HCT116 (cell line): ENCODE measurements around the gene C17orf100. TPM values are rescaled to one million over a fixed set of nuclear protein-coding genes. Genes with fewer than 3 reads are reported as not detected.
"Not testable (repeated sequence)": the region's sequence is repeated elsewhere in the genome, so short reads cannot be mapped to it uniquely, and the experiment has no call there.

Source experiments
- ATAC-seq: fragments of 200-7000 bp; cut with Tn5 transposase; 2 replicates; pipeline ENCODE4 v1.9.1; 2020; ENCODE audit warnings: mild to moderate bottlenecking, moderate library complexity
- BruUV-seq: library from RNA; stranded (reverse); fragments of 400-500 nt; replicated peaks from 2 replicates; lab custom pipeline; 2021; lab: Mats Ljungman, UMichigan
- CTCF ChIA-PET: fragments of 300-600 bp; sonication (Branson Sonifier 250); formaldehyde crosslinking; loops from one replicate; lab custom pipeline; 2021; ENCODE audit warnings: antibody characterized with exemption; lab: Charles Lee
- POLR2A ChIA-PET: fragments of 300-600, 350-600 bp; sonication (Branson Sonifier 250); formaldehyde crosslinking; loops from one replicate; lab custom pipeline; 2021; ENCODE audit warnings: antibody characterized with exemption; lab: Charles Lee
- RAD21 ChIA-PET, 2 experiments: fragments of 300-600 bp; sonication (Branson Sonifier 250); formaldehyde crosslinking; loops; one replicate each; lab custom pipeline; 2023; ENCODE audit warnings: low total read pairs in 2 of 2; ENCODE audit not compliant: uncharacterized antibody in 2 of 2, unreplicated experiment in 2 of 2, low non-redundant PET in 1 of 2; lab: Charles Lee
- DNase-seq: peaks from one replicate; pipeline ENCODE4 v3.0.0-alpha.2; 2010; ENCODE audit warnings: low read depth, low spot score
- H2AFZ ChIP-seq: fragments of 200-600 bp; shearing (Covaris generic), sonication (generic); 2 replicates; pipeline ENCODE4 v1.6.1; 2017; ENCODE audit warnings: low read depth, mixed run types, mixed read lengths, antibody characterized with exemption, low read length; ENCODE audit not compliant: poor library complexity, severe bottlenecking
- H3K27ac ChIP-seq: 2 replicates; pipeline ENCODE4 v1.5.1; 2012; ENCODE audit warnings: low read depth, low read length
- H3K27me3 ChIP-seq: fragments of 200-600 bp; sonication (generic); 2 replicates; pipeline ENCODE4 v1.6.1; 2016; ENCODE audit warnings: mixed run types, low read length, mixed read lengths; ENCODE audit not compliant: insufficient read depth
- H3K36me3 ChIP-seq, 2 experiments: fragments of 200-500 bp in 1 of 2; fragments of 200-600 bp in 1 of 2; sonication (Bioruptor generic) in 1 of 2; sonication (generic) in 1 of 2; 2 replicates each; pipeline versions ENCODE4 v1.5.1 to v1.6.1; 2014 to 2016; ENCODE audit warnings: low read length in 2 of 2, inconsistent platforms in 1 of 2, mixed read lengths in 1 of 2, mixed run types in 1 of 2; ENCODE audit not compliant: insufficient read depth in 2 of 2, control insufficient read depth in 1 of 2
- H3K4me1 ChIP-seq, 2 experiments: fragments of 200-600 bp in 1 of 2; sonication (generic) in 1 of 2; 2 replicates each; pipeline versions ENCODE4 v1.5.1 to v1.6.1; 2012 to 2017; ENCODE audit warnings: low read length in 2 of 2, inconsistent platforms in 1 of 2, mild to moderate bottlenecking in 1 of 2, mixed read lengths in 1 of 2, mixed run types in 1 of 2, moderate library complexity in 1 of 2; ENCODE audit not compliant: insufficient read depth in 2 of 2, control insufficient read depth in 1 of 2
- H3K4me2 ChIP-seq: fragments of 200-600 bp; sonication (generic); 2 replicates; pipeline ENCODE4 v1.6.1; 2017; ENCODE audit warnings: mixed run types, low read length, mixed read lengths
- H3K4me3 ChIP-seq, 2 experiments: fragments of 200-600 bp in 1 of 2; sonication (generic) in 1 of 2; replicated peaks in 1 of 2; 2 replicates each; pipeline ENCODE4 v1.5.1; 2011 to 2016; ENCODE audit warnings: low read length in 2 of 2, control low read depth in 1 of 2, low read depth in 1 of 2, mild to moderate bottlenecking in 1 of 2, mixed read lengths in 1 of 2, mixed run types in 1 of 2
- H3K79me2 ChIP-seq: fragments of 200-600 bp; sonication (generic); 2 replicates; pipeline ENCODE4 v1.6.1; 2017; ENCODE audit warnings: mild to moderate bottlenecking, mixed run types, low read length, moderate library complexity, mixed read lengths; ENCODE audit not compliant: insufficient read depth
- H3K9ac ChIP-seq: fragments of 200-600 bp; sonication (generic); 2 replicates; pipeline ENCODE4 v1.6.1; 2016; ENCODE audit warnings: low read length, mixed read lengths
- H3K9me2 ChIP-seq: fragments of 200-600 bp; sonication (generic), shearing (Covaris generic); 2 replicates; pipeline ENCODE4 v1.6.1; 2017; ENCODE audit warnings: mixed run types, mild to moderate bottlenecking, moderate library complexity; ENCODE audit not compliant: insufficient read depth
- H3K9me3 ChIP-seq, 2 experiments: fragments of 200-500 bp in 1 of 2; fragments of 200-600 bp in 1 of 2; sonication (Bioruptor generic) in 1 of 2; sonication (generic) in 1 of 2; 2 replicates each; pipeline ENCODE4 v1.6.1; 2014 to 2017; ENCODE audit warnings: low read length in 2 of 2, mixed read lengths in 2 of 2, inconsistent platforms in 1 of 2, low read depth in 1 of 2, mild to moderate bottlenecking in 1 of 2, mixed run types in 1 of 2, moderate library complexity in 1 of 2; ENCODE audit not compliant: control insufficient read depth in 1 of 2, insufficient read depth in 1 of 2
- H4K20me1 ChIP-seq: fragments of 200-600 bp; sonication (generic), shearing (Covaris generic); 2 replicates; pipeline ENCODE4 v1.6.1; 2017; ENCODE audit warnings: mixed run types, mild to moderate bottlenecking, moderate library complexity; ENCODE audit not compliant: insufficient read depth
- CBX3 ChIP-seq: IDR thresholded peaks from 2 replicates; pipeline ENCODE4 v1.6.1; 2012; ENCODE audit warnings: low read depth
- CEBPB ChIP-seq: IDR thresholded peaks from 2 replicates; pipeline ENCODE4 v1.6.1; 2012; ENCODE audit warnings: low read depth
- EGR1 ChIP-seq: IDR thresholded peaks from 2 replicates; pipeline ENCODE4 v1.6.1; 2012; ENCODE audit warnings: low read depth
- ELF1 ChIP-seq: IDR thresholded peaks from 2 replicates; pipeline ENCODE4 v1.6.1; 2012; ENCODE audit warnings: low read depth, borderline replicate concordance
- EZH2phosphoT487 ChIP-seq: fragments of 200-600 bp; IDR thresholded peaks from 2 replicates; pipeline ENCODE4 v1.6.1; 2018; ENCODE audit warnings: antibody characterized with exemption, borderline replicate concordance
- JUND ChIP-seq: IDR thresholded peaks from 2 replicates; pipeline ENCODE4 v1.6.1; 2012
- POLR2A ChIP-seq: IDR thresholded peaks from 2 replicates; pipeline ENCODE4 v1.7.0; 2011; ENCODE audit warnings: borderline replicate concordance; ENCODE audit not compliant: insufficient read depth, insufficient read length; ENCODE audit errors: extremely low read depth
- POLR2AphosphoS5 ChIP-seq: IDR thresholded peaks from 2 replicates; pipeline ENCODE4 v1.6.1; 2011; ENCODE audit warnings: mild to moderate bottlenecking, low read depth, low read length, moderate library complexity
- RAD21 ChIP-seq: IDR thresholded peaks from 2 replicates; pipeline ENCODE4 v1.6.1; 2012; ENCODE audit warnings: low read depth, mild to moderate bottlenecking
- SIN3A ChIP-seq: IDR thresholded peaks from 2 replicates; pipeline ENCODE4 v1.6.1; 2012; ENCODE audit warnings: low read depth
- SP1 ChIP-seq: IDR thresholded peaks from 2 replicates; pipeline ENCODE4 v1.6.1; 2012; ENCODE audit warnings: low read depth
- SRF ChIP-seq: IDR thresholded peaks from 2 replicates; pipeline ENCODE4 v1.6.1; 2012; ENCODE audit warnings: low read depth
- TCF7L2 ChIP-seq: IDR thresholded peaks from 2 replicates; pipeline ENCODE4 v1.7.0; 2011; ENCODE audit warnings: borderline replicate concordance, inconsistent platforms; ENCODE audit not compliant: insufficient read depth, insufficient read length; ENCODE audit errors: extremely low read depth
- YY1 ChIP-seq: IDR thresholded peaks from 2 replicates; pipeline ENCODE4 v1.6.1; 2011; ENCODE audit warnings: low read length, low read depth, moderate library complexity, mild to moderate bottlenecking; ENCODE audit not compliant: insufficient replicate concordance; ENCODE audit errors: extremely low read depth
- ZFX ChIP-seq: fragments of 450-650 bp; IDR thresholded peaks from 2 replicates; pipeline ENCODE4 v1.6.1; 2017
- ZNF274 ChIP-seq: fragments of 200-500 bp; sonication (Bioruptor generic); IDR thresholded peaks from 2 replicates; pipeline ENCODE4 v1.6.1; 2014; ENCODE audit warnings: mild to moderate bottlenecking, low read depth, low read length, inconsistent platforms
- intact Hi-C: fragments of 100-400 bp; cut with micrococcal nuclease; formaldehyde crosslinking; loops from 2 replicates; pipeline ENCODE4 v1.10.0; 2022
- total RNA-seq: library from RNA; stranded (reverse); gene quantifications from one replicate; pipeline ENCODE4 v1.2.1, GENCODE V29; 2021; ENCODE audit not compliant: unreplicated experiment
- TF ChIP-seq, protein P1 (sequence below), 3 experiments: fragments of 200-600 bp in 1 of 3; sonication (generic) in 1 of 3; IDR thresholded peaks in 2 of 3; conservative IDR thresholded peaks in 1 of 3; 2 replicates each; pipeline ENCODE4 v1.5.1; 2012 to 2017; ENCODE audit warnings: low read depth in 2 of 3, low read length in 2 of 3, antibody characterized with exemption in 1 of 3, borderline replicate concordance in 1 of 3, control low read depth in 1 of 3, mild to moderate bottlenecking in 1 of 3, mixed read lengths in 1 of 3, mixed run types in 1 of 3, moderate library complexity in 1 of 3; ENCODE audit not compliant: insufficient read depth in 1 of 3
- TF ChIP-seq, protein P2 (sequence below): IDR thresholded peaks from 2 replicates; pipeline ENCODE4 v1.6.1; 2012
- TF ChIP-seq, protein P3 (sequence below): IDR thresholded peaks from 2 replicates; pipeline ENCODE4 v1.6.1; 2011; ENCODE audit warnings: mild to moderate bottlenecking, low read length, moderate library complexity; ENCODE audit not compliant: insufficient replicate concordance; ENCODE audit errors: extremely low read depth
- TF ChIP-seq, protein P4 (sequence below): IDR thresholded peaks from 2 replicates; pipeline ENCODE4 v1.6.1; 2012

C17orf100 gene
- total RNA-seq, 1 experiment from 2014 or later, result 0.76 TPM

DNA sequence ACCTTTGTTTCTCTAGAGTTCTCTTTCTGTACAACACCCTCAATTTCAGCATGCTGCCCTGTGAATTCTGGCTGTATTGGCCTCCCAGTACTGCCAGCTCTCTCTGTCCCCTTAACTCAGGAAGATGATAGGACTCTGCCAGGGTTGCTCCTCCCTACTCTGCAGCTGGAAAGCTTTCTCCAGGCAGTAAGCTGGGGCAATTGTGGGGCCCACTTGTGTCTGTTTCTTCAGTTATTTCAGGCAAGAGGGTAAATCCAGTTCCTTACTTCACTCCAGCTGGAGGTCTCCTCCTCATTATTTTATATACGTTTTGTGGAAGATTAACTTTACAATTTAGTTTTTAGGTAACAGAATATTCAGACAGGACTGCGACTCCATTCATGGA is 9.9 kb downstream of the C17orf100 start:
- no peak overlapping the region for H2AFZ ChIP-seq
- DNase-seq (no peak), ATAC-seq (no peak)
- no peaks in the 10 kb centered on the region for H3K9me3 ChIP-seq
- intact Hi-C loops, result no loop called here
- POLR2A ChIA-PET, result no interaction called here
- H3K79me2 ChIP-seq, result no peaks in the 10 kb centered on the region
- TF ChIP-seq, protein P1, sequence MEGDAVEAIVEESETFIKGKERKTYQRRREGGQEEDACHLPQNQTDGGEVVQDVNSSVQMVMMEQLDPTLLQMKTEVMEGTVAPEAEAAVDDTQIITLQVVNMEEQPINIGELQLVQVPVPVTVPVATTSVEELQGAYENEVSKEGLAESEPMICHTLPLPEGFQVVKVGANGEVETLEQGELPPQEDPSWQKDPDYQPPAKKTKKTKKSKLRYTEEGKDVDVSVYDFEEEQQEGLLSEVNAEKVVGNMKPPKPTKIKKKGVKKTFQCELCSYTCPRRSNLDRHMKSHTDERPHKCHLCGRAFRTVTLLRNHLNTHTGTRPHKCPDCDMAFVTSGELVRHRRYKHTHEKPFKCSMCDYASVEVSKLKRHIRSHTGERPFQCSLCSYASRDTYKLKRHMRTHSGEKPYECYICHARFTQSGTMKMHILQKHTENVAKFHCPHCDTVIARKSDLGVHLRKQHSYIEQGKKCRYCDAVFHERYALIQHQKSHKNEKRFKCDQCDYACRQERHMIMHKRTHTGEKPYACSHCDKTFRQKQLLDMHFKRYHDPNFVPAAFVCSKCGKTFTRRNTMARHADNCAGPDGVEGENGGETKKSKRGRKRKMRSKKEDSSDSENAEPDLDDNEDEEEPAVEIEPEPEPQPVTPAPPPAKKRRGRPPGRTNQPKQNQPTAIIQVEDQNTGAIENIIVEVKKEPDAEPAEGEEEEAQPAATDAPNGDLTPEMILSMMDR (IDR thresholded peaks at IDR 0.05 in 2 of 3, conservative IDR thresholded peaks at IDR 0.05 in 1 of 3; ENCODE audit: borderline replicate concordance in 1 of 3, insufficient read depth in 1 of 3, low read depth in 2 of 3, low read length in 2 of 3), result no peak
- TF ChIP-seq ZNF274 (no peak), CEBPB (no peak), ZFX (no peak), EZH2phosphoT487 (no peak), SP1 (no peak), YY1 (no peak), RAD21 (no peak), JUND (no peak), POLR2A (no peak), ELF1 (no peak), EGR1 (no peak), TCF7L2 (no peak), SIN3A (no peak), POLR2AphosphoS5 (no peak), CBX3 (no peak), SRF (no peak)
- TF ChIP-seq, protein P2, sequence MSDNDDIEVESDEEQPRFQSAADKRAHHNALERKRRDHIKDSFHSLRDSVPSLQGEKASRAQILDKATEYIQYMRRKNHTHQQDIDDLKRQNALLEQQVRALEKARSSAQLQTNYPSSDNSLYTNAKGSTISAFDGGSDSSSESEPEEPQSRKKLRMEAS, result no peak
- TF ChIP-seq, protein P3, sequence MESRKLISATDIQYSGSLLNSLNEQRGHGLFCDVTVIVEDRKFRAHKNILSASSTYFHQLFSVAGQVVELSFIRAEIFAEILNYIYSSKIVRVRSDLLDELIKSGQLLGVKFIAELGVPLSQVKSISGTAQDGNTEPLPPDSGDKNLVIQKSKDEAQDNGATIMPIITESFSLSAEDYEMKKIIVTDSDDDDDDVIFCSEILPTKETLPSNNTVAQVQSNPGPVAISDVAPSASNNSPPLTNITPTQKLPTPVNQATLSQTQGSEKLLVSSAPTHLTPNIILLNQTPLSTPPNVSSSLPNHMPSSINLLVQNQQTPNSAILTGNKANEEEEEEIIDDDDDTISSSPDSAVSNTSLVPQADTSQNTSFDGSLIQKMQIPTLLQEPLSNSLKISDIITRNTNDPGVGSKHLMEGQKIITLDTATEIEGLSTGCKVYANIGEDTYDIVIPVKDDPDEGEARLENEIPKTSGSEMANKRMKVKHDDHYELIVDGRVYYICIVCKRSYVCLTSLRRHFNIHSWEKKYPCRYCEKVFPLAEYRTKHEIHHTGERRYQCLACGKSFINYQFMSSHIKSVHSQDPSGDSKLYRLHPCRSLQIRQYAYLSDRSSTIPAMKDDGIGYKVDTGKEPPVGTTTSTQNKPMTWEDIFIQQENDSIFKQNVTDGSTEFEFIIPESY, result no peak
- TF ChIP-seq, protein P4, sequence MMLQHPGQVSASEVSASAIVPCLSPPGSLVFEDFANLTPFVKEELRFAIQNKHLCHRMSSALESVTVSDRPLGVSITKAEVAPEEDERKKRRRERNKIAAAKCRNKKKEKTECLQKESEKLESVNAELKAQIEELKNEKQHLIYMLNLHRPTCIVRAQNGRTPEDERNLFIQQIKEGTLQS, result no peak
- peaks cover 0 to 14% of the 10 kb centered on the region in 2 experiments; a peak in 2 of 4 replicates for H3K4me1 ChIP-seq
- BruUV-seq, result no TSS peak
- no peak overlapping the region for H3K9ac ChIP-seq
- CTCF ChIA-PET, result interaction anchor here (0.7 to 1.9 kb wide), 3 partner anchors 13 to 343 kb away, joined by 3 to 7 read pairs (median 3); no protein-coding TSS in a partner anchor
- H3K27me3 ChIP-seq, result no peaks in the 10 kb centered on the region; the same call in 1 of the 2 replicates
- RAD21 ChIA-PET, result no interaction called here
- H3K4me2 ChIP-seq, result no peak overlapping the region
- no peaks in the 10 kb centered on the region for H3K9me2 ChIP-seq
- no peaks in the 10 kb centered on the region for H4K20me1 ChIP-seq
- H3K4me3 ChIP-seq, result no peak overlapping the region
- H3K36me3 ChIP-seq, result no peaks in the 10 kb centered on the region
- no peak overlapping the region for H3K27ac ChIP-seq

DNA sequence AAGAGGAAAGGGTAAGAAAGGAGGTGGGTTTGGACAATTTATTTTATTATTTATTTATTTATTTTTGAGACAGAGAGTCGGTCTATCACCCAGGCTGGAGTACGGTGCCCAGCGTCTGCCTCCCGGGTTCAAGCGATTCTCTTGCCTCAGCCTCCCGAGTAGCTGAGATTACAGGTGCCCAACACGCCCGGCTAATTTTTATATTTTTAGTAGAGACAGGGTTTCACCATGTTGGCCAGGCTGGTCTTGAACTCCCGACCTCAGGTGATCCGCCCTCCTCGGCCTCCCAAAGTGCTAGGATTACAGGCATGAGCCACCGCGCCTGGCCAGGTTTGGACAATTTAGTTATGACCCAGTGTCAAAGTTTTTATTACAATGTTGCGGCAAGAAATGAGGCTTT is 11.6 kb downstream of the C17orf100 start:
- intact Hi-C loops, H4K20me1 ChIP-seq, H3K27me3 ChIP-seq, POLR2A ChIA-PET, H3K36me3 ChIP-seq, BruUV-seq, H3K4me2 ChIP-seq, RAD21 ChIA-PET, H3K27ac ChIP-seq, H3K9me3 ChIP-seq, H3K4me3 ChIP-seq, H3K79me2 ChIP-seq, H2AFZ ChIP-seq, ATAC-seq, H3K9me2 ChIP-seq, H3K9ac ChIP-seq, DNase-seq: not testable (repeated sequence)
- CTCF ChIA-PET, result interaction anchor here (0.8 to 1.8 kb wide), 2 partner anchors 341 to 359 kb away, joined by 3 to 5 read pairs; no protein-coding TSS in a partner anchor
- H3K4me1 ChIP-seq, result peaks cover 0 to 15% of the 10 kb centered on the region in 2 experiments; a peak in 2 of 4 replicates
